NCI-H774 (cell line): Measurements from ENCODE around the gene NEB.

ENCODE experiments used
- DNase-seq: peaks from one replicate; lab custom pipeline; 2025; lab: John Stamatoyannopoulos, UW

The NEB gene

GRCh38 chr2:151733771-151734672 lies at the start of gene NEB:
Gene NEB (minus strand): TSS chr2:151734476. CDS start chr2:151733156, 1,320 bp downstream.
- DNase-seq = peak; percentile 35

GRCh38 chr2:151783133-151783520 lies 48.9 kb upstream of the NEB start:
- no peak for DNase-seq

- DNase-seq = no peak
These were observed 48.3 kb upstream of the NEB start for GRCh38 chr2:151782378-151783132.

- no peak for DNase-seq
These were observed 47.4 kb upstream of the NEB start for GRCh38 chr2:151781642-151782041.

- no peak for DNase-seq
These were observed 46.7 kb upstream of the NEB start for GRCh38 chr2:151780938-151781337.

- DNase-seq = no peak
These were observed 43.7 kb upstream of the NEB start for GRCh38 chr2:151777935-151778334.

GRCh38 chr2:151777487-151777886 lies 43.2 kb upstream of the NEB start:
- DNase-seq = no peak

GRCh38 chr2:151776367-151776766 lies 42.1 kb upstream of the NEB start:
- no peak for DNase-seq

- no peak for DNase-seq
These were observed 40.9 kb upstream of the NEB start for GRCh38 chr2:151775057-151775740.

GRCh38 chr2:151774506-151774905 lies 40.2 kb upstream of the NEB start:
- DNase-seq = no peak

- DNase-seq = peak; percentile 12
These were observed 37.5 kb upstream of the NEB start for GRCh38 chr2:151771599-151772358.

- no peak for DNase-seq
These were observed 36.7 kb upstream of the NEB start for GRCh38 chr2:151770995-151771394.

- DNase-seq = no peak
These were observed 35.3 kb upstream of the NEB start for GRCh38 chr2:151769606-151770005.

- no peak for DNase-seq
These were observed 33.3 kb upstream of the NEB start for GRCh38 chr2:151767536-151767935.

- DNase-seq = no peak
These were observed 32.3 kb upstream of the NEB start for GRCh38 chr2:151766437-151767153.

- DNase-seq = no peak
These were observed 31.6 kb upstream of the NEB start for GRCh38 chr2:151765760-151766410.

- DNase-seq = no peak
These were observed 28.4 kb upstream of the NEB start for GRCh38 chr2:151762694-151763093.

GRCh38 chr2:151761687-151762086 lies 27.4 kb upstream of the NEB start:
- DNase-seq = no peak

GRCh38 chr2:151761193-151761592 lies 26.9 kb upstream of the NEB start:
- DNase-seq = no peak

GRCh38 chr2:151760139-151760650 lies 25.9 kb upstream of the NEB start:
- DNase-seq = peak; percentile 58
